Uterus (tissue), 2 donors: ENCODE data around the gene TREML2.

Source experiments
- CTCF ChIP-seq, 4 experiments: fragments of 200-600 bp in 2 of 4; fragments of 450-650 bp in 2 of 4; sonication (generic) in 2 of 4; IDR thresholded peaks; one replicate each; pipeline ENCODE4 v1.5.1; 2016 to 2019; ENCODE audit warnings: antibody characterized with exemption in 4 of 4, mild to moderate bottlenecking in 2 of 4, moderate library complexity in 1 of 4
- POLR2A ChIP-seq, 2 donors: fragments of 450-650 bp; IDR thresholded peaks; one replicate each; pipeline ENCODE4 v1.6.1; 2016; ENCODE audit warnings: antibody characterized with exemption in 2 of 2, mild to moderate bottlenecking in 1 of 2, moderate library complexity in 1 of 2

GRCh38 chr6:41156001-41156400 lies 44.9 kb downstream of the TREML2 start:
- no peak for TF ChIP-seq POLR2A (IDR thresholded peaks at IDR 0.05)
- TF ChIP-seq CTCF (IDR thresholded peaks at IDR 0.05): no peak
